CD4-positive, alpha-beta T cell treated with Interleukin-17A for 4 hours (primary cell): ENCODE data around the gene FER1L5.

Experiments used
- DNase-seq: peaks from one replicate; pipeline ENCODE4 v3.0.0-alpha.2; 2020; ENCODE audit warnings: mixed read lengths

The FER1L5 gene

GRCh38 chr2:96699621-96700020, 57.1 kb downstream of the FER1L5 start:
- DNase-seq, result no peak

GRCh38 chr2:96700086-96700485, 57.5 kb downstream of the FER1L5 start:
- no peak for DNase-seq

GRCh38 chr2:96701636-96702035, 59.1 kb downstream of the FER1L5 start:
- no peak for DNase-seq

GRCh38 chr2:96702098-96702785, 59.7 kb downstream of the FER1L5 start:
- DNase-seq, result no peak

- DNase-seq, result no peak
Observed at GRCh38 chr2:96703021-96703751, 60.6 kb downstream of the FER1L5 start.

- no peak for DNase-seq
Observed at GRCh38 chr2:96710985-96711384, 68.4 kb downstream of the FER1L5 start.

- DNase-seq, result no peak
Observed at GRCh38 chr2:96715658-96716057, 73.1 kb downstream of the FER1L5 start.

- DNase-seq, result no peak
Observed at GRCh38 chr2:96716388-96716787, 73.8 kb downstream of the FER1L5 start.

- DNase-seq, result no peak
Observed at GRCh38 chr2:96726131-96726530, 83.6 kb downstream of the FER1L5 start.

GRCh38 chr2:96727431-96727830, 84.9 kb downstream of the FER1L5 start:
- no peak for DNase-seq

- DNase-seq, result no peak
Observed at GRCh38 chr2:96729748-96730147, 87.2 kb downstream of the FER1L5 start.

- DNase-seq, result no peak
Observed at GRCh38 chr2:96730212-96730611, 87.6 kb downstream of the FER1L5 start.

GRCh38 chr2:96733931-96734330, 91.4 kb downstream of the FER1L5 start:
- no peak for DNase-seq

- no peak for DNase-seq
Observed at GRCh38 chr2:96734880-96735583, 92.5 kb downstream of the FER1L5 start.

GRCh38 chr2:96737251-96737650, 94.7 kb downstream of the FER1L5 start:
- no peak for DNase-seq

GRCh38 chr2:96737831-96738230, 95.3 kb downstream of the FER1L5 start:
- DNase-seq, result peak; percentile 6

GRCh38 chr2:96739076-96739632, 96.6 kb downstream of the FER1L5 start:
- no peak for DNase-seq

- DNase-seq, result peak; percentile 99
Observed at GRCh38 chr2:96739633-96740428, 97.3 kb downstream of the FER1L5 start, which contains the start of gene LMAN2L. Gene LMAN2L (minus strand): TSS chr2:96740064. CDS start chr2:96740040, 24 bp downstream.

- DNase-seq, result no peak
Observed at GRCh38 chr2:96747061-96747617, 104.6 kb downstream of the FER1L5 start.

- no peak for DNase-seq
Observed at GRCh38 chr2:96751800-96752199, 109.2 kb downstream of the FER1L5 start.

GRCh38 chr2:96753661-96754282, 111.2 kb downstream of the FER1L5 start:
- no peak for DNase-seq

- DNase-seq, result no peak
Observed at GRCh38 chr2:96754317-96754716, 111.8 kb downstream of the FER1L5 start.
